HG03469 (cell line): ENCODE measurements around the gene TIMMDC1.
"Not testable (repeated sequence)": the region's sequence is repeated elsewhere in the genome, so short reads cannot be mapped to it uniquely, and the experiment has no call there.

Experiments used
- ATAC-seq: cut with Tn5 transposase; IDR thresholded peaks from one replicate; pipeline ENCODE4 v1.9.1; 2021; ENCODE audit warnings: mild to moderate bottlenecking, moderate library complexity, moderate number of reproducible peaks; ENCODE audit not compliant: unreplicated experiment

The TIMMDC1 gene

GRCh38 chr3:119553823-119554415, 55.6 kb downstream of the TIMMDC1 start:
- ATAC-seq = no peak

GRCh38 chr3:119555309-119555735, 57.0 kb downstream of the TIMMDC1 start:
- ATAC-seq = no peak

GRCh38 chr3:119555929-119556328, 57.6 kb downstream of the TIMMDC1 start:
- ATAC-seq = no peak

- no peak for ATAC-seq
Observed at GRCh38 chr3:119557192-119557876, 59.0 kb downstream of the TIMMDC1 start.

- ATAC-seq = no peak
Observed at GRCh38 chr3:119557877-119558269, 59.5 kb downstream of the TIMMDC1 start.

GRCh38 chr3:119558626-119559317, 60.4 kb downstream of the TIMMDC1 start:
- no peak for ATAC-seq

GRCh38 chr3:119559441-119559963, 61.2 kb downstream of the TIMMDC1 start, which contains the start of gene CD80:
CD80 (minus strand) TSS chr3:119559614; CDS start chr3:119557728, 1,886 bp downstream.
- ATAC-seq = peak; percentile 35

- no peak for ATAC-seq
Observed at GRCh38 chr3:119560160-119560559, 61.8 kb downstream of the TIMMDC1 start.

- ATAC-seq = peak; percentile 61
Observed at GRCh38 chr3:119562307-119562961, 64.1 kb downstream of the TIMMDC1 start.

- ATAC-seq = not testable (repeated sequence)
Observed at GRCh38 chr3:119563334-119563733, 65.0 kb downstream of the TIMMDC1 start.

- ATAC-seq = no peak
Observed at GRCh38 chr3:119569156-119569555, 70.8 kb downstream of the TIMMDC1 start.

GRCh38 chr3:119570229-119570628, 71.9 kb downstream of the TIMMDC1 start:
- ATAC-seq = no peak

- no peak for ATAC-seq
Observed at GRCh38 chr3:119571230-119571629, 72.9 kb downstream of the TIMMDC1 start.

- no peak for ATAC-seq
Observed at GRCh38 chr3:119571688-119572087, 73.3 kb downstream of the TIMMDC1 start.
